Trophoblast cell (in vitro differentiated cells and primary cell): ENCODE data around the gene CDPF1.

ENCODE experiments used
- DNase-seq, 2 donors: peaks; one replicate each; pipeline ENCODE4 v3.0.0-alpha.2; 2016
- H2AFZ ChIP-seq: 2 replicates; pipeline ENCODE4 v1.6.1; 2013; ENCODE audit warnings: low read length, moderate library complexity, mild to moderate bottlenecking; ENCODE audit not compliant: insufficient read depth, poor library complexity
- H2AK5ac ChIP-seq: 2 replicates; pipeline ENCODE4 v1.6.1; 2013; ENCODE audit warnings: mild to moderate bottlenecking, low read length
- H2BK120ac ChIP-seq: 2 replicates; pipeline ENCODE4 v1.6.1; 2013; ENCODE audit warnings: low read length, mild to moderate bottlenecking, moderate library complexity; ENCODE audit not compliant: insufficient read depth, poor library complexity
- H2BK12ac ChIP-seq: 2 replicates; pipeline ENCODE4 v1.6.1; 2013; ENCODE audit warnings: mild to moderate bottlenecking, low read length, moderate library complexity
- H2BK5ac ChIP-seq: 2 replicates; pipeline ENCODE4 v1.6.1; 2013; ENCODE audit warnings: low read length, low read depth, moderate library complexity, mild to moderate bottlenecking; ENCODE audit not compliant: poor library complexity
- H3K14ac ChIP-seq: 2 replicates; pipeline ENCODE4 v1.6.1; 2013; ENCODE audit warnings: mild to moderate bottlenecking, low read length
- H3K18ac ChIP-seq: 2 replicates; pipeline ENCODE4 v1.6.1; 2013; ENCODE audit warnings: mild to moderate bottlenecking, low read length
- H3K23ac ChIP-seq: 2 replicates; pipeline ENCODE4 v1.6.1; 2013; ENCODE audit warnings: low read length
- H3K27ac ChIP-seq: 2 replicates; pipeline ENCODE4 v1.5.1; 2013; ENCODE audit warnings: low read depth, mild to moderate bottlenecking, inconsistent platforms, low read length, moderate library complexity
- H3K27me3 ChIP-seq: 2 replicates; pipeline ENCODE4 v1.6.1; 2013; ENCODE audit warnings: inconsistent platforms, mild to moderate bottlenecking, low read length, moderate library complexity; ENCODE audit not compliant: insufficient read depth
- H3K36me3 ChIP-seq, 2 experiments: 1 replicate in 1 of 2; 2 replicates in 1 of 2; pipeline ENCODE4 v1.6.1; 2013; ENCODE audit warnings: low read length in 2 of 2, mild to moderate bottlenecking in 2 of 2, moderate library complexity in 1 of 2; ENCODE audit not compliant: insufficient read depth in 2 of 2, control insufficient read depth in 1 of 2
- H3K4ac ChIP-seq: 2 replicates; pipeline ENCODE4 v1.6.1; 2013; ENCODE audit warnings: low read depth, mild to moderate bottlenecking, low read length, moderate library complexity
- H3K4me1 ChIP-seq, 2 experiments: 1 replicate in 1 of 2; 2 replicates in 1 of 2; pipeline ENCODE4 v1.6.1; 2013; ENCODE audit warnings: low read length in 2 of 2, mild to moderate bottlenecking in 2 of 2, moderate library complexity in 1 of 2; ENCODE audit not compliant: insufficient read depth in 2 of 2, control insufficient read depth in 1 of 2
- H3K4me2 ChIP-seq: 2 replicates; pipeline ENCODE4 v1.6.1; 2013; ENCODE audit warnings: inconsistent platforms, mild to moderate bottlenecking, low read length, moderate library complexity
- H3K4me3 ChIP-seq: 2 replicates; pipeline ENCODE4 v1.5.1; 2013; ENCODE audit warnings: mild to moderate bottlenecking, low read depth, low read length, inconsistent platforms
- H3K79me1 ChIP-seq: one replicate; pipeline ENCODE4 v1.6.1; 2013; ENCODE audit warnings: low read length
- H3K79me2 ChIP-seq: 2 replicates; pipeline ENCODE4 v1.6.1; 2013; ENCODE audit warnings: low read length, mild to moderate bottlenecking; ENCODE audit not compliant: control insufficient read depth, insufficient read depth, poor library complexity
- H3K9ac ChIP-seq: 2 replicates; pipeline ENCODE4 v1.6.1; 2013; ENCODE audit warnings: mild to moderate bottlenecking, low read length
- H3K9me3 ChIP-seq: 2 replicates; pipeline ENCODE4 v1.6.1; 2013; ENCODE audit warnings: low read depth, mild to moderate bottlenecking, control low read depth, inconsistent platforms, low read length; ENCODE audit not compliant: insufficient read depth
- H4K12ac ChIP-seq: 2 replicates; pipeline ENCODE4 v1.6.1; 2013; ENCODE audit warnings: low read depth, mild to moderate bottlenecking, low read length, moderate library complexity
- H4K8ac ChIP-seq: 2 replicates; pipeline ENCODE4 v1.6.1; 2013; ENCODE audit warnings: low read depth, mild to moderate bottlenecking, low read length, moderate library complexity
- H4K91ac ChIP-seq: one replicate; pipeline ENCODE4 v1.6.1; 2013; ENCODE audit warnings: low read depth, mild to moderate bottlenecking, low read length, moderate library complexity
- WGBS: extraction: QIAGEN DNeasy Blood & Tissue Kit; methylation state at CpG from one replicate; pipeline ENCODE4 v1.1.7; 2013; ENCODE audit warnings: missing lambda C conversion rate; ENCODE audit not compliant: insufficient read length, insufficient coverage; ENCODE audit errors: extremely low coverage; 5-methylcytosine and 5-hydroxymethylcytosine counted together

CDPF1 gene

GRCh38 chr22:46238541-46238940 is 11.6 kb downstream of the CDPF1 start:
- Histone ChIP-seq H3K9ac (no peak overlapping the region), H3K14ac (no peak overlapping the region), H2AK5ac (no peak overlapping the region), H3K18ac (no peak overlapping the region), H4K8ac (no peak overlapping the region), H2BK120ac (no peak overlapping the region), H3K27me3 (no peaks in the 10 kb centered on the region), H2BK5ac (no peak overlapping the region), H2BK12ac (no peak overlapping the region), H2AFZ (no peak overlapping the region), H4K12ac (no peak overlapping the region), H3K79me1 (no peaks in the 10 kb centered on the region), H3K4me2 (no peak overlapping the region), H3K23ac (no peak overlapping the region), H3K4me1 (no peaks in the 10 kb centered on the region), H4K91ac (no peak overlapping the region), H3K79me2 (no peaks in the 10 kb centered on the region), H3K27ac (no peak overlapping the region), H3K4me3 (no peak overlapping the region), H3K36me3 (peaks cover 0 to 2% of the 10 kb centered on the region in 2 experiments), H3K9me3 (no peaks in the 10 kb centered on the region), H3K4ac (no peak overlapping the region)
- DNase-seq = no peak
- no CpG with 5 or more reads among the region's 16 CpGs for WGBS

DNA sequence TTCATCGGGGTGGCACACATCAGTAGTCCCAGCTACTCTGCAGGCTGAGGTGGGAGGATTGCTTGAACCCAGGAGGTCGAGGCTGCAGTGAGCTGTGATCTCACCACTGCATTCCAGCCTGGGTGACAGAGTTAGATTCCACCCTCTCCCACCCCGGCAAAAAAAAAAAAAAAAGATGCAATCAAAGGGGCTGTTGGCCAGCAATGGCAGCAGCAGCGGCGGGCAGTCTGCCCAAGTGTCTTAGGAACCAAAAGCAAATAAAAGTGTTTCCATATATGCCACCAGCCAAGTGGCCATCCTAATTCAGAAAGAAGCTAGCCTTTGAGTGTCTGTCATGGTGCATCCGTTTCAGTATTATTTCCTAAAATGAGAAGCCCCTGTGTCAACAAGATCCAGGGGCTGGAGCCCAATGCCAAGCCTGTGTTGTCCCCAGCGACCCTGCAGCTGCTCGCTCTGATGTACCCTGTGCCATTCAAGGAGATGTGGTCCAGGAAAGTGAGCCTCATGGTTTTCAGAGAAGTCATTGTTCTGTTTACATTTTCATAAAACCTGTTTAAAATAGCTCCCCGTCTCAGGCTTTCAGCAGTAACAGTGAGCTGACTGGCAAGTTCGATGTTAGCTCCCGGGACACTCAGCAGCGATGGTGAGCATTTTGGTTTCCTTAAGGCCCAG is 12.5 kb downstream of the CDPF1 start:
- no peak overlapping the region for H3K9ac ChIP-seq
- no peak overlapping the region for H3K23ac ChIP-seq
- no peak overlapping the region for H4K12ac ChIP-seq
- H4K8ac ChIP-seq = no peak overlapping the region
- peaks cover 0 to 2% of the 10 kb centered on the region in 2 experiments for H3K36me3 ChIP-seq
- no peak overlapping the region for H3K4ac ChIP-seq
- H2BK5ac ChIP-seq = no peak overlapping the region
- H3K79me1 ChIP-seq = no peaks in the 10 kb centered on the region
- no peak overlapping the region for H4K91ac ChIP-seq
- H3K18ac ChIP-seq = no peak overlapping the region
- no peak overlapping the region for H2AFZ ChIP-seq
- H3K9me3 ChIP-seq = no peaks in the 10 kb centered on the region
- H3K4me2 ChIP-seq = no peak overlapping the region
- no peak overlapping the region for H3K14ac ChIP-seq
- no peak overlapping the region for H3K4me3 ChIP-seq
- H3K27me3 ChIP-seq = no peaks in the 10 kb centered on the region
- H3K27ac ChIP-seq = no peak overlapping the region
- no peak for DNase-seq
- WGBS = no CpG with 5 or more reads among the region's 12 CpGs
- no peak overlapping the region for H2BK12ac ChIP-seq
- no peaks in the 10 kb centered on the region for H3K79me2 ChIP-seq
- no peak overlapping the region for H2AK5ac ChIP-seq
- no peaks in the 10 kb centered on the region for H3K4me1 ChIP-seq
- H2BK120ac ChIP-seq = no peak overlapping the region

DNA sequence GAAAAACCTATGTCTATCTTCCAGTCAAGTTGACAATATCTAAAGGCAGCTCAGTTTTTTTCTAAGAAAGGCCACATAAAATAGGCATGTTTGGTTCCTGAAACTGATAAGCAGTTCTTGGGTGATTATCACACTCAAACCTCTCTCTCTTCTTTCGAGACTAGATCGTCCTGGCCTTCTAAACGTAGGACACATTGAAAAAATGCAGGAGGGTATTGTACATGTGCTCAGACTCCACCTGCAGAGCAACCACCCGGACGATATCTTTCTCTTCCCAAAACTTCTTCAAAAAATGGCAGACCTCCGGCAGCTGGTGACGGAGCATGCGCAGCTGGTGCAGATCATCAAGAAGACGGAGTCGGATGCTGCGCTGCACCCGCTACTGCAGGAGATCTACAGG is 15.1 kb downstream of the CDPF1 start:
- Histone ChIP-seq H4K8ac (no peak overlapping the region), H4K12ac (no peak overlapping the region), H3K36me3 (peaks cover 0 to 2% of the 10 kb centered on the region in 2 experiments), H3K79me2 (no peaks in the 10 kb centered on the region), H3K4me2 (no peak overlapping the region), H3K27me3 (no peaks in the 10 kb centered on the region), H3K4ac (no peak overlapping the region), H2BK5ac (no peak overlapping the region), H3K18ac (no peak overlapping the region), H3K9me3 (no peaks in the 10 kb centered on the region), H2AK5ac (no peak overlapping the region), H3K79me1 (no peaks in the 10 kb centered on the region), H4K91ac (no peak overlapping the region), H2AFZ (no peak overlapping the region), H3K4me1 (no peaks in the 10 kb centered on the region), H2BK12ac (no peak overlapping the region), H3K14ac (no peak overlapping the region), H3K27ac (no peak overlapping the region), H3K4me3 (no peak overlapping the region), H3K23ac (no peak overlapping the region), H2BK120ac (no peak overlapping the region), H3K9ac (no peak overlapping the region)
- no CpG with 5 or more reads among the region's 12 CpGs for WGBS
- no peak for DNase-seq

DNA sequence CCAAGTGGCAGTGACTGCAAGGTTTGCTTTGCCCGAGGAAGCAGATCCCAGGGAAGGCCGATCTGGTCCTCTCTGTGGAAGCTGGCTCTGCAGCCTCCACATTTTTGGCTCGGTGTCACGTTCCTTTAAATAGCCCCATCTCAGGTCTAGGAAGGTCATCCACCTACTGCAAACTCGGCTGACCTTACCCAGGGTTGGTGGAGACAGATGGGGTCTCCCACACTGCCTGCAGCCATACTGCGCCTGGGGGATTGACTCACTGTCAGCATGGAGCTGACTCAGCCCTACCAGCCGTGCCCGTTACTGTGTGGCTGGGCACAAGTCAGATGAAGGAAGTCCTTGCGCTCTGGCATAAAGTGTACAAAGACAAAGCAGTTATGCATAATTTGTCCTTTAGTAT is 16.9 kb downstream of the CDPF1 start:
- Histone ChIP-seq H4K12ac (no peak overlapping the region), H3K27ac (no peak overlapping the region), H2BK12ac (no peak overlapping the region), H2BK5ac (no peak overlapping the region), H3K79me2 (no peaks in the 10 kb centered on the region), H2AK5ac (no peak overlapping the region), H4K91ac (no peak overlapping the region), H3K79me1 (no peaks in the 10 kb centered on the region), H3K23ac (no peak overlapping the region), H2AFZ (no peak overlapping the region), H2BK120ac (no peak overlapping the region), H3K18ac (no peak overlapping the region), H3K4me1 (no peaks in the 10 kb centered on the region), H3K27me3 (no peaks in the 10 kb centered on the region), H4K8ac (no peak overlapping the region), H3K9ac (no peak overlapping the region), H3K14ac (no peak overlapping the region), H3K4me3 (no peak overlapping the region), H3K4me2 (no peak overlapping the region), H3K36me3 (peaks cover 0 to 2% of the 10 kb centered on the region in 2 experiments), H3K9me3 (no peaks in the 10 kb centered on the region), H3K4ac (no peak overlapping the region)
- DNase-seq = no peak
- no CpG with 5 or more reads among the region's 9 CpGs for WGBS
